K562 (cell line): ENCODE data around the gene LMOD1. TPM values are rescaled to one million over a fixed set of nuclear protein-coding genes. Genes with fewer than 3 reads are reported as not detected.
A peak's percentile ranks its signal among the peaks of the same experiment; 100 is the strongest.

Experiments
- CBX8 ChIP-seq: fragments of 200-600 bp; sonication (generic); IDR thresholded peaks from 2 replicates; pipeline ENCODE4 v1.6.1; 2012; ENCODE audit warnings: borderline replicate concordance, mixed run types, low read depth, mild to moderate bottlenecking, moderate library complexity, mixed read lengths, low read length, control low read depth, inconsistent platforms; ENCODE audit not compliant: poor library complexity, severe bottlenecking; ENCODE audit errors: extremely low read depth
- CHD1 ChIP-seq: fragments of 200-600 bp; sonication (generic); IDR thresholded peaks from one replicate; pipeline ENCODE4 v1.6.1; 2012; ENCODE audit warnings: mild to moderate bottlenecking, moderate library complexity, low read length, inconsistent platforms
- E2F4 ChIP-seq: sonication (generic); formaldehyde crosslinking; IDR thresholded peaks from 2 replicates; pipeline ENCODE4 v1.8.0; 2022; ENCODE audit warnings: mild to moderate bottlenecking, low read depth, missing genetic modification reagents
- EHMT2 ChIP-seq: fragments of 450-650 bp; IDR thresholded peaks from 2 replicates; pipeline ENCODE4 v1.6.1; 2018; ENCODE audit warnings: antibody characterized with exemption
- HOMEZ ChIP-seq: fragments of 250-450 bp; sonication (Bioruptor Pico); IDR thresholded peaks from 2 replicates; pipeline ENCODE4 v1.4.0; 2020; ENCODE audit warnings: mild to moderate bottlenecking, moderate library complexity
- JUN ChIP-seq, 2 experiments: sonication (generic) in 1 of 2; formaldehyde crosslinking in 1 of 2; IDR thresholded peaks; 2 replicates each; pipeline versions ENCODE4 v1.6.1 to v1.8.0; 2012 to 2022; ENCODE audit warnings: borderline replicate concordance in 2 of 2, mild to moderate bottlenecking in 2 of 2, improper control_type of control experiment in 1 of 2, low read depth in 1 of 2, low read length in 1 of 2, missing genetic modification reagents in 1 of 2
- MTF1 ChIP-seq: fragments of 250-450 bp; sonication (Bioruptor Pico); IDR thresholded peaks from 2 replicates; pipeline ENCODE4 v1.9.0; 2021; ENCODE audit warnings: moderate library complexity, mild to moderate bottlenecking, inconsistent platforms, borderline replicate concordance
- NR2C1 ChIP-seq, 2 experiments: fragments of 450-650 bp; IDR thresholded peaks; 2 replicates each; pipeline ENCODE4 v1.6.1; 2017; ENCODE audit warnings: mild to moderate bottlenecking in 2 of 2, antibody characterized with exemption in 1 of 2, inconsistent platforms in 1 of 2, missing compliant biosample characterization in 1 of 2, missing genetic modification characterization in 1 of 2
- SETDB1 ChIP-seq: IDR thresholded peaks from one replicate; pipeline ENCODE4 v1.6.1; 2012; ENCODE audit warnings: low read length, control low read depth, inconsistent platforms
- SP1 ChIP-seq: sonication (generic); formaldehyde crosslinking; IDR thresholded peaks from 2 replicates; pipeline ENCODE4 v1.8.1; 2022; ENCODE audit warnings: mild to moderate bottlenecking, missing genetic modification reagents
- SPI1 ChIP-seq: IDR thresholded peaks from 2 replicates; pipeline ENCODE4 v1.6.1; 2011; ENCODE audit warnings: low read depth, low read length, control low read depth, borderline replicate concordance
- ZBTB49 ChIP-seq: sonication (generic); formaldehyde crosslinking; IDR thresholded peaks from 2 replicates; pipeline ENCODE4 v1.8.0; 2022; ENCODE audit warnings: missing genetic modification reagents, mild to moderate bottlenecking, borderline replicate concordance
- ZBTB9 ChIP-seq: fragments of 450-650 bp; formaldehyde crosslinking; IDR thresholded peaks from 2 replicates; pipeline ENCODE4 v1.4.0; 2020; ENCODE audit warnings: mild to moderate bottlenecking, moderate library complexity
- ZKSCAN1 ChIP-seq: fragments of 150-350 bp; IDR thresholded peaks from 2 replicates; pipeline ENCODE4 v1.6.1; 2016; ENCODE audit warnings: low read depth, low read length
- ZNF12 ChIP-seq: sonication (generic); formaldehyde crosslinking; IDR thresholded peaks from 2 replicates; pipeline ENCODE4 v1.4.0; 2020; ENCODE audit warnings: mild to moderate bottlenecking, missing genetic modification reagents
- ZNF316 ChIP-seq: fragments of 450-650 bp; IDR thresholded peaks from 2 replicates; pipeline ENCODE4 v1.6.1; 2016
- ZNF354B ChIP-seq: fragments of 250-450 bp; sonication (Bioruptor Pico); IDR thresholded peaks from 2 replicates; pipeline ENCODE4 v1.4.0; 2020
- ZNF41 ChIP-seq: fragments of 250-450 bp; sonication (Bioruptor Pico); conservative IDR thresholded peaks from 2 replicates; pipeline ENCODE4 v1.4.0; 2020; ENCODE audit warnings: mild to moderate bottlenecking
- ZNF583 ChIP-seq: fragments of 250-450 bp; sonication (Bioruptor Pico); IDR thresholded peaks from 2 replicates; pipeline ENCODE4 v1.4.0; 2020
- ZNF780A ChIP-seq: fragments of 250-450 bp; sonication (Bioruptor Pico); IDR thresholded peaks from 2 replicates; pipeline ENCODE4 v1.5.0; 2021; ENCODE audit warnings: mild to moderate bottlenecking
- ZNF785 ChIP-seq: fragments of 250-450 bp; sonication (Bioruptor Pico); IDR thresholded peaks from 2 replicates; pipeline ENCODE4 v1.4.0; 2020; ENCODE audit warnings: mild to moderate bottlenecking
- polyA plus RNA-seq, 8 experiments: library from polyadenylated mRNA; depleted of rRNA in 4 of 8; stranded (reverse) in 5 of 8; unstranded in 3 of 8; fragments of >200 nt; fragmentation: Nextera tagmentation in 2 of 8; fragmentation: Illumina TruSeq in 1 of 8; extraction: Ambion mirVana in 2 of 8; extraction: Trizol in 1 of 8; gene quantifications; 2 replicates each; pipeline versions ENCODE4 v1.2.1 to v1.2.3, GENCODE V29; 2011 to 2014; ENCODE audit warnings: inconsistent platforms in 1 of 8, missing spikeins in 1 of 8
- total RNA-seq, 7 experiments: library from RNA; depleted of rRNA in 6 of 7; stranded (reverse); fragments of >200 nt in 6 of 7; fragmentation: Illumina TruSeq in 2 of 7; extraction: Trizol in 2 of 7; gene quantifications; 2 replicates each; pipeline versions ENCODE4 v1.2.1 to v1.2.3, GENCODE V29; 2011 to 2021; ENCODE audit warnings: low replicate concordance in 1 of 7

LMOD1 gene
- total and polyA plus RNA-seq, 9 of the 15 experiments (the other 6 are each of a cell fraction or from before 2014, with no cell fraction given) = 0.03 to 0.54 (median 0.38) TPM; not detected in 1

GRCh38 chr1:201883786-201884185 lies 62.6 kb downstream of the LMOD1 start (continued):
- TF ChIP-seq ZNF41 (CRISPR knock-in tag) (0 out of 2 replicates have a peak, but pooled peaks have one; percentile 55), MTF1 (CRISPR knock-in tag) (no peak), ZNF12 (CRISPR knock-in tag) (no peak), ZNF583 (peak; percentile 55; the same call in 1 of the 2 replicates), SP1 (CRISPR knock-in tag) (no peak), ZBTB9 (CRISPR knock-in tag) (0 out of 2 replicates have a peak, but pooled peaks have one; percentile 25), ZKSCAN1 (no peak), ZNF354B (CRISPR knock-in tag) (no peak), SETDB1 (no peak), HOMEZ (CRISPR knock-in tag) (no peak), JUN (IDR thresholded peaks at IDR 0.05; ENCODE audit: borderline replicate concordance, low read depth, low read length) (peak; percentile 58; the same call in 1 of the 2 replicates), JUN (CRISPR knock-in tag; IDR thresholded peaks at IDR 0.05; ENCODE audit: borderline replicate concordance) (no peak), SPI1 (peak; percentile 98), CHD1 (no peak), EHMT2 (0 out of 2 replicates have a peak, but pooled peaks have one; percentile 19), ZNF785 (CRISPR knock-in tag) (no peak), E2F4 (no peak), ZNF316 (peak; percentile 76), ZNF780A (CRISPR knock-in tag) (no peak), CBX8 (no peak), ZBTB49 (CRISPR knock-in tag) (0 out of 2 replicates have a peak, but pooled peaks have one; percentile 23), NR2C1 (IDR thresholded peaks at IDR 0.05) (no peak), NR2C1 (tag; IDR thresholded peaks at IDR 0.05) (0 out of 2 replicates have a peak, but pooled peaks have one; percentile 35)
